KMS-11 (cell line): Measurements from ENCODE around the gene ZNF418.
A peak's percentile ranks its signal among the peaks of the same experiment; 100 is the strongest.
"Not testable (repeated sequence)": the region's sequence is repeated elsewhere in the genome, so short reads cannot be mapped to it uniquely, and the experiment has no call there.

Experiments used
- H2AFZ ChIP-seq: fragments of 200-600 bp; sonication (generic); 2 replicates; pipeline ENCODE4 v1.6.1; 2016; ENCODE audit warnings: antibody characterized with exemption, mixed run types, low read depth
- H3K27ac ChIP-seq: fragments of 200-600 bp; sonication (generic); 2 replicates; pipeline ENCODE4 v1.6.1; 2016; ENCODE audit warnings: mild to moderate bottlenecking, mixed run types
- H3K27me3 ChIP-seq: fragments of 200-600 bp; sonication (generic); 2 replicates; pipeline ENCODE4 v1.6.1; 2017; ENCODE audit warnings: mild to moderate bottlenecking, low read depth, mixed run types, moderate library complexity; ENCODE audit not compliant: insufficient read depth
- H3K36me3 ChIP-seq: fragments of 200-600 bp; sonication (generic); 2 replicates; pipeline ENCODE4 v1.6.1; 2017; ENCODE audit warnings: mild to moderate bottlenecking, mixed run types; ENCODE audit not compliant: insufficient read depth
- H3K4me1 ChIP-seq: fragments of 200-600 bp; sonication (generic); 2 replicates; pipeline ENCODE4 v1.6.1; 2016; ENCODE audit warnings: mild to moderate bottlenecking, low read depth, mixed run types; ENCODE audit not compliant: poor library complexity, severe bottlenecking
- H3K4me2 ChIP-seq: fragments of 200-600 bp; sonication (generic); 2 replicates; pipeline ENCODE4 v1.7.0; 2016; ENCODE audit warnings: mild to moderate bottlenecking, mixed run types
- H3K4me3 ChIP-seq: fragments of 200-600 bp; sonication (generic); IDR thresholded peaks from 2 replicates; pipeline ENCODE4 v1.6.1; 2017; ENCODE audit warnings: low read depth, low read length, mixed read lengths; ENCODE audit not compliant: insufficient read depth
- H3K79me2 ChIP-seq: fragments of 200-600 bp; sonication (generic); 2 replicates; pipeline ENCODE4 v1.6.1; 2016; ENCODE audit warnings: low read depth, mixed run types; ENCODE audit not compliant: insufficient read depth
- H3K9ac ChIP-seq: fragments of 200-600 bp; sonication (generic); 2 replicates; pipeline ENCODE4 v1.6.1; 2016; ENCODE audit warnings: mild to moderate bottlenecking, mixed run types
- H4K20me1 ChIP-seq: fragments of 200-600 bp; sonication (generic); 2 replicates; pipeline ENCODE4 v1.6.1; 2016; ENCODE audit warnings: mild to moderate bottlenecking, mixed run types; ENCODE audit not compliant: insufficient read depth
- CTCF ChIP-seq: fragments of 200-600 bp; sonication (generic); conservative IDR thresholded peaks from 2 replicates; pipeline ENCODE4 v1.6.1; 2017; ENCODE audit warnings: low read depth, mild to moderate bottlenecking, antibody characterized with exemption, low read length, moderate library complexity, mixed read lengths

Gene ZNF418

GRCh38 chr19:57935731-57936130 is 529 bp upstream of the ZNF418 start:
- Histone ChIP-seq H3K36me3 (no peaks in the 10 kb centered on the region), H3K27me3 (peaks cover 5% of the 10 kb centered on the region; the same call in 1 of the 2 replicates), H3K27ac (no peak overlapping the region), H3K4me3 (no peak overlapping the region), H3K4me1 (no peaks in the 10 kb centered on the region), H3K9ac (no peak overlapping the region), H2AFZ (no peak overlapping the region), H4K20me1 (no peaks in the 10 kb centered on the region), H3K4me2 (no peak overlapping the region), H3K79me2 (no peaks in the 10 kb centered on the region)
- no peak for TF ChIP-seq CTCF

DNA sequence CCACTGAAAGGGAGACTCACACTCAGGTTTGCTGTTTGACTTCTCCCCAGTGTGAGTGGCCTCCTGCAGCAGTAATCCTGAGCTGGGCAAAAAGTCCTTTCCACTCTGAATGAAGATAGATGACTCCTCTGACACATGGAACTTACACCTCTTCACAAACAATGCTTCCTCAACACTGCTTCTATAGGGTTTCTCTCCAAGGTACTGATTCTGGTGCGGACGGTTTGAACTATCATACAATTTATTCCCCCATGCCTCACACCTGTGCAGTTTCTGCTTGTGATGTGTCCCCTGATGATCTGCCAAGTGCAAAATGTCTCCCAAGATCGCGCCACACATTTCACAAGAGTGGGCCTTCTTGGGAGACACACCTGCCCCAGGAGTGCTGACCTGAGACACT is 7.6 kb downstream of the ZNF418 start:
- H3K4me3 ChIP-seq, result no peak overlapping the region
- H3K36me3 ChIP-seq, result no peaks in the 10 kb centered on the region
- H3K4me2 ChIP-seq, result no peak overlapping the region
- no peak overlapping the region for H3K9ac ChIP-seq
- no peaks in the 10 kb centered on the region for H3K79me2 ChIP-seq
- H3K27me3 ChIP-seq, result no peaks in the 10 kb centered on the region; the same call in 1 of the 2 replicates
- H3K4me1 ChIP-seq, result no peaks in the 10 kb centered on the region
- H4K20me1 ChIP-seq, result no peaks in the 10 kb centered on the region
- H2AFZ ChIP-seq, result no peak overlapping the region
- no peak overlapping the region for H3K27ac ChIP-seq
- no peak for TF ChIP-seq CTCF

GRCh38 chr19:57916168-57916995 is 18.8 kb downstream of the ZNF418 start, which contains the start of gene ZNF417:
Gene ZNF417 (minus strand): TSS chr19:57916592. CDS start chr19:57916411, 181 bp downstream.
- Histone ChIP-seq H3K4me2 (peak within 1 kb of the TSS; percentile 79), H2AFZ (peak within 1 kb of the TSS; percentile 86), H3K9ac (peak within 1 kb of the TSS; percentile 59), H3K27ac (peak within 1 kb of the TSS; percentile 27; the same call in 1 of the 2 replicates)
- not testable (repeated sequence) for H3K4me1 ChIP-seq, H4K20me1 ChIP-seq, H3K79me2 ChIP-seq, H3K4me3 ChIP-seq, H3K27me3 ChIP-seq, H3K36me3 ChIP-seq

DNA sequence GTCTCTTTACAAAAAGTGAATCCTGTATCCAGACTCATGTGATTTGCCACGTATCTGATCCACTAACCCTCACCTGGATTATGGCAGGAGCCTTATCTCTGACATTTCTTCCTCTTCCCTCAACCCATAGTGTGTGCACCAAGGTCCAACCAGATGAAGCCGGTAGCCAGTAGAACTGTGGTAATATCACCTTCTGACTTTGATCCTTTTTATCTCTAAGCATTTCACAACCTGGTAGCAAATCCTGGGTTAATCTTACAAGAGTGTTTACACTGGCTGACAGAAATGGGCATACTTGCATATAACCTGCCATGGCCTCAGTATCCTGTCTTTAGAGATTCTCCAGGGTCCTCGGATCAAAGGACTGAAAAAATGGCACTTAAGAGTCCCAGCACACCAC is 20.7 kb downstream of the ZNF418 start:
- Histone ChIP-seq H2AFZ (no peak overlapping the region), H3K4me3 (no peak overlapping the region), H3K4me2 (no peak overlapping the region), H4K20me1 (no peaks in the 10 kb centered on the region), H3K27ac (no peak overlapping the region), H3K36me3 (peaks cover 5% of the 10 kb centered on the region; the same call in 1 of the 2 replicates), H3K9ac (no peak overlapping the region), H3K27me3 (no peaks in the 10 kb centered on the region), H3K79me2 (no peaks in the 10 kb centered on the region; the same call in 1 of the 2 replicates), H3K4me1 (peaks cover 5% of the 10 kb centered on the region)
- no peak for TF ChIP-seq CTCF

DNA sequence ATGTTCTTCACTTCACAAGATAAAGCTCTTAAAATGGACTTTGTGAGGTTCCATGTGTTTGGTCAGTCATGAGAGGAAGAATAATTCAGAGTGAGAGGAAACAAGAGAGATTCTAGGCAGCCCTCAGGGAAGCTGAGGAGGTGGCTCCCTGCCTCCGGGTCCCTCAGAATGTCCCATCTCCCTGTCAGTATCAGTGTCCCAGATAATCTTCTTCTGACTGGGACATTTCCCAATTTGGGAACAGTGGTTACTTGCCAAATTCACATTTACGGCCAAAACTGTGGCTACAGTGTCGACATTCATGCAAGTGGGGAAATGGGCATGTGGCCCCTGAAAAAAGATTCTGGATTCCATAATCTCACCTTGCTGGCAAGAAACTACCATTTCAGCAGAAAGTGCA is 27.8 kb downstream of the ZNF418 start:
- peaks cover 5% of the 10 kb centered on the region; the same call in 1 of the 2 replicates for H3K36me3 ChIP-seq
- no peak overlapping the region for H3K4me2 ChIP-seq
- no peaks in the 10 kb centered on the region for H3K27me3 ChIP-seq
- H4K20me1 ChIP-seq, result no peaks in the 10 kb centered on the region
- no peak for TF ChIP-seq CTCF
- H3K4me3 ChIP-seq, result no peak overlapping the region
- H2AFZ ChIP-seq, result no peak overlapping the region
- no peak overlapping the region for H3K9ac ChIP-seq
- H3K79me2 ChIP-seq, result no peaks in the 10 kb centered on the region
- H3K27ac ChIP-seq, result no peak overlapping the region
- no peaks in the 10 kb centered on the region for H3K4me1 ChIP-seq
